ENCODE measurements around the gene HIPK2. TPM values are rescaled to one million over a fixed set of nuclear protein-coding genes. Genes with fewer than 3 reads are reported as not detected.

HIPK2 gene
- total RNA-seq, 2 donors from 2014 or later, result 28.7 to 35.4 TPM

DNA sequence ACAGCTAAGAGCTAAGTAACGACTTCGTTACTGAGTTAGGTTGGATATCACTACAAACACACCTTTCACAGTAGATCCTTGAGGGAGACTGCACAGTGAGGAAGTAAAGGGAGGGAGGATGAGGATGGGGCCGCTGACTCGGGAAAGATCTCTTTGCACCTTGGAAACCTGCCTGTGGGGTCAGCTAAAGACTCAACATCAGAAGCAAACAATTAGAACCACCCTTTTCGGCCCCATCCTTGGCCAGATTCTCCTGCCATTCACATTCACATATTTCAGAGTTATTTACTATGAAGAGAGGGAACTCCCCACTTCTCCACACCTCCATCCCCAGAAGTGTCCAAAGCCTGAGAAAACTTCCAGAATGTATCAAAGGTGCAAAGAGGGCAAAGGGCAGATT lies 207.2 kb downstream of the HIPK2 start:
- no peaks in the 10 kb centered on the region for H3K36me3 Mint-ChIP-seq (ENCODE audit: insufficient read depth in 2 of 2)
- DNase-seq (no peak), ATAC-seq (replicated peaks in 1 of 2) (no peak)
- no peak overlapping the region for H3K4me3 Mint-ChIP-seq
- H3K9me3 Mint-ChIP-seq, result no peaks in the 10 kb centered on the region
- H3K27me3 Mint-ChIP-seq (ENCODE audit: low read depth), result no peaks in the 10 kb centered on the region
- no peak overlapping the region for H3K27ac Mint-ChIP-seq
- peaks cover 7% of the 10 kb centered on the region for H3K4me1 Mint-ChIP-seq (ENCODE audit: low read depth)

DNA sequence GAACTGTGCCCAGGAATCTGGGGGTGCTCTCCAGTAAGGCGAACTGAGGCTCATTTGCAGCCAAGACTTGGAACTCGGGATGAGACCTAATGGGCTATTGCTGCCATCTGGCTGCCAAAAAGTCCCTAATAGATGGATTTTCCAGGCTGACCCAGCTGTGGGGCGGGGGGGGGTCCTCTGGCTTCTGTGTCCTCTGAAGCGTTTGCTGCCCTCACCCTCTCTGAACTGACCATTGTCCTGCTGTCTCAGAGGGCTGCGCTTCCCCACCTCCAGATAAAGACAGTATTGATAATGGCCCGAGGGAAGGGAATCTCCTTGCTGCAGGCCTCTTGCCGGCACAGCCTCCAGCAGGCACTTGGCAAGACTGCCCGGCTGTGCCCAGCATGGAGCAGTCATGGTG lies 207.7 kb downstream of the HIPK2 start:
- DNase-seq, result no peak
- H3K27ac Mint-ChIP-seq, result no peak overlapping the region
- no peaks in the 10 kb centered on the region for H3K36me3 Mint-ChIP-seq (ENCODE audit: insufficient read depth in 2 of 2)
- H3K4me1 Mint-ChIP-seq (ENCODE audit: low read depth), result peaks cover 7% of the 10 kb centered on the region
- no peak for ATAC-seq (replicated peaks in 1 of 2)
- H3K27me3 Mint-ChIP-seq (ENCODE audit: low read depth), result no peaks in the 10 kb centered on the region
- no peaks in the 10 kb centered on the region for H3K9me3 Mint-ChIP-seq
- H3K4me3 Mint-ChIP-seq, result no peak overlapping the region

GRCh38 chr7:139568813-139569490 lies 208.8 kb downstream of the HIPK2 start:
- Mint-ChIP-seq H3K4me1 (ENCODE audit: low read depth) (peaks cover 7% of the 10 kb centered on the region), H3K4me3 (no peak overlapping the region), H3K27ac (no peak overlapping the region), H3K9me3 (no peaks in the 10 kb centered on the region), H3K36me3 (ENCODE audit: insufficient read depth in 2 of 2) (no peaks in the 10 kb centered on the region), H3K27me3 (ENCODE audit: low read depth) (no peaks in the 10 kb centered on the region)
- no peak for DNase-seq
- ATAC-seq (replicated peaks in 1 of 2), result no peak

DNA sequence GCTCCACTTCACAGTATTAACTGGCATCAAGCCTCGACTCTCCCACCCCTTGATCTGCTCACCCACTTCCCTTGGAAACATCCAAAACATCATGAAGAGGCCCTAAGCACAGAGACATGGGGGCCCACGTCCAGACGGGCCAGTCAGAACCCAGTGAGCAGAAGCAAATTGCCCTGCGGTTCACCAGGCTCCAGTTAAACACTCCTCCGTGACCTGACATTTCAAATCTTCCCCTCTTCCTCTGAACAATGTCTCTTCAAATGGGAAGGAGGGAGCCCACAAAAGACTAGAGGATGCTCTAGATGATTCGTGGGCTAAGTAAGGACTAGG lies 209.5 kb downstream of the HIPK2 start:
- DNase-seq (no peak), ATAC-seq (replicated peaks in 1 of 2) (no peak)
- Mint-ChIP-seq H3K27me3 (ENCODE audit: low read depth) (no peaks in the 10 kb centered on the region), H3K27ac (no peak overlapping the region), H3K36me3 (ENCODE audit: insufficient read depth in 2 of 2) (no peaks in the 10 kb centered on the region), H3K4me1 (ENCODE audit: low read depth) (peaks cover 7% of the 10 kb centered on the region), H3K9me3 (no peaks in the 10 kb centered on the region), H3K4me3 (no peak overlapping the region)

DNA sequence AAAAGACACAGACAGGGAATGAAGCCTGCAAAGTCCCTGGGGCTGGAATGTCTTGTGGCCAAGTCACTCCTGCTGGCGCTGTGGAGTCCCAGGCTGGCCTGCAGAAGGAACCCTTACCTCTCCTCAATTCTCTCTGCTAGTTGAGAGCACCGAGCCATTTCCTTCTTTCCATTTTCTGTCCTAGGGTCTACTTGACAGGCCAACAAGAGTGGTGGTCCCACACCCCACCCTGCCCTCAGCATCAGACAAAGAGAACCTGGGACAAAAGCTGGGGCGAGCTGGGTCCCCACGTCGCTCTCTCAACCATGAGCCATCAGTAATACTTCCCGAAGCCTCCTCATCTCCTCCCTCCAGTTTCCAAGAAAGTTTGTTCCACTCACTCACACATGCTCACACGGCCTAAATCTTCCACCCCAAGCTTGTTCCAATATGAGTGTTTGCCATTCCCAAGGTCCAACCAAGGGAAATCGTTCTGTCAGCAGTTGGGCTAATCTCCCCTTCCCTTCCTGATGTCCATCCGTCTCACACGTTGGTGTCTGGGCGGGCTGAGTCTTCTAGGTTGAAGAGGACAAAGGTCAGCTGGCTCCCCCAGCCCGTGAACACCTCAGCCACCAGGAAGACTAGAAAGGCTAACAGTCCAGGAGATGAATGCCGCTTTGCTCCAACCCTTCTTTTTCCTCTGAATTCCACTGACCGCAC lies 210.0 kb downstream of the HIPK2 start:
- ATAC-seq (replicated peaks in 1 of 2) (no peak), DNase-seq (no peak)
- Mint-ChIP-seq H3K27me3 (ENCODE audit: low read depth) (no peaks in the 10 kb centered on the region), H3K4me1 (ENCODE audit: low read depth) (peaks cover 7% of the 10 kb centered on the region), H3K9me3 (no peaks in the 10 kb centered on the region), H3K27ac (no peak overlapping the region), H3K36me3 (ENCODE audit: insufficient read depth in 2 of 2) (no peaks in the 10 kb centered on the region), H3K4me3 (no peak overlapping the region)

- Mint-ChIP-seq H3K27me3 (ENCODE audit: low read depth) (no peaks in the 10 kb centered on the region), H3K4me1 (ENCODE audit: low read depth) (peaks cover 7% of the 10 kb centered on the region), H3K27ac (no peak overlapping the region), H3K36me3 (ENCODE audit: insufficient read depth in 2 of 2) (no peaks in the 10 kb centered on the region), H3K9me3 (no peaks in the 10 kb centered on the region), H3K4me3 (no peak overlapping the region)
- no peak for DNase-seq
- no peak for ATAC-seq (replicated peaks in 1 of 2)
These were observed 210.8 kb downstream of the HIPK2 start for GRCh38 chr7:139566736-139567646.

DNA sequence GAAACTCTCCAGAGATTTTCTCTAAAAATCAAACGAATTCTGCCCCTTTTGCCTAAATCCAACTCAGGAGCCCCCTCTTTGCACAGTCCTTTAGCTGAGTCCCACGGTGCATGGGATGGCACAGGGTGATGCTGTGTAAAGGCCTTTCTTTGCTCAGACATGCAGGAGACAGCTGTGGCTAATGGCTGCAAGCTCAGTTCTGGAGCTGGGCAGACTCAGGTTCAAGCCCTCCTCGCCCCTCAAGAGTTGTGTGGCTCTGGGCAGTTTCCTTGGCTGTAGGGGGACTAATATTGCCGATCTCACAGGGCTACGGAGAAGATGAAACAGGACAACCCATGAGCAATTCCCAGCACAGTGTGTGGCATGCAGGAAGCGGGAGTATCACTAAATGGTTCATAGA lies 211.7 kb downstream of the HIPK2 start:
- DNase-seq (no peak), ATAC-seq (replicated peaks in 1 of 2) (no peak)
- Mint-ChIP-seq H3K4me1 (ENCODE audit: low read depth) (peaks cover 7% of the 10 kb centered on the region), H3K27ac (no peak overlapping the region), H3K36me3 (ENCODE audit: insufficient read depth in 2 of 2) (no peaks in the 10 kb centered on the region), H3K27me3 (ENCODE audit: low read depth) (no peaks in the 10 kb centered on the region), H3K9me3 (no peaks in the 10 kb centered on the region), H3K4me3 (no peak overlapping the region)

DNA sequence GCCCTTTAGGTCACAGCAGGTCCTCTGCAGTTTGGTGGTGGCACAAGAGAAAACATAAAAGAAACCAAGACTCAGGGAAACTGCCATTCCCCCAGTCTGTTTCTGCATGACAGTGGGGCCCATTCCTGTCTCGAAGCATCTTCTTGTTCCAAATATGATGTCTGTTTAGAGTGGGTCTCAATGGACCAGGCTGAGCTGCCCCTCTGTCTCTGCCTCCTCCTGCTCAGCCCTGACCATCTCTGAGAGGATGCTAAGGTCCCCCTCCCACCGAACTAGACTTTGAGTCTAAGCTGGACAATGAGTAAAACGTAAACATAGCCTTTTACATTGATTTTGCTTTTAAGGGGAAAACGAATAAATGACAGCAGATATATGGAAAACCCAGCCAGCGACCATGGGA lies 213.9 kb downstream of the HIPK2 start:
- Mint-ChIP-seq H3K4me3 (no peak overlapping the region), H3K4me1 (ENCODE audit: low read depth) (peaks cover 7% of the 10 kb centered on the region), H3K27ac (no peak overlapping the region), H3K36me3 (ENCODE audit: insufficient read depth in 2 of 2) (peaks cover 0 to 3% of the 10 kb centered on the region in 2 donors), H3K27me3 (ENCODE audit: low read depth) (peaks cover 8% of the 10 kb centered on the region), H3K9me3 (peaks cover 2% of the 10 kb centered on the region in 2 donors)
- no peak for ATAC-seq (replicated peaks in 1 of 2)
- DNase-seq, result no peak

- peaks cover 10% of the 10 kb centered on the region for H3K27me3 Mint-ChIP-seq (ENCODE audit: low read depth)
- H3K27ac Mint-ChIP-seq, result no peak overlapping the region
- no peak overlapping the region for H3K4me3 Mint-ChIP-seq
- H3K4me1 Mint-ChIP-seq (ENCODE audit: low read depth), result peaks cover 7% of the 10 kb centered on the region
- DNase-seq, result no peak
- H3K36me3 Mint-ChIP-seq (ENCODE audit: insufficient read depth in 2 of 2), result peaks cover 0 to 3% of the 10 kb centered on the region in 2 donors
- no peak for ATAC-seq (replicated peaks in 1 of 2)
- peaks cover 2% of the 10 kb centered on the region in 2 donors for H3K9me3 Mint-ChIP-seq
These were observed 214.7 kb downstream of the HIPK2 start for GRCh38 chr7:139562961-139563565.

- ATAC-seq (replicated peaks in 1 of 2) (no peak), DNase-seq (no peak)
- no peak overlapping the region for H3K27ac Mint-ChIP-seq
- peaks cover 2% of the 10 kb centered on the region in 2 donors for H3K9me3 Mint-ChIP-seq
- no peak overlapping the region for H3K4me3 Mint-ChIP-seq
- peaks cover 7% of the 10 kb centered on the region for H3K4me1 Mint-ChIP-seq (ENCODE audit: low read depth)
- H3K27me3 Mint-ChIP-seq (ENCODE audit: low read depth), result peaks cover 10% of the 10 kb centered on the region
- H3K36me3 Mint-ChIP-seq (ENCODE audit: insufficient read depth in 2 of 2), result peaks cover 0 to 3% of the 10 kb centered on the region in 2 donors
These were observed 215.3 kb downstream of the HIPK2 start for GRCh38 chr7:139562491-139562890.

DNA sequence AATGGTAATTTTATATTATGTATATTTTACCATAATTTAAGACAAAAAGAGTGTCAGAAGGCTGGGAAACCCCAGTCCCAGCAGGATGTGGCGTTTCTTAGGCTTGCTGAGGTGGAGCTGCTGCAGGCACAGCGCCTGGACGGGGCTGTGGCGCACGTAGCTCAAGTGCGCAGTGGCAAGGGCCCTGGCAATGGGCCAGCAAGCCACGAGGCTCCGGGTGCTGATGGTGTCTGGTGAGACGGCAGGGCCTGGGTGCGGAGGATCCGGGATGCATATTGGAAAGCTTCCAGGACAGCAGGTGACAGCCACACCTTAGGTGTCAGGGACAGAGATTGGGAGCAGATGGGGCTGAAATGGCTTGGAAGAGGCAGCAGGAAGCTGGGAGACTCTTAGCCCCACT lies 217.1 kb downstream of the HIPK2 start:
- no peak for DNase-seq
- H3K27ac Mint-ChIP-seq, result no peak overlapping the region
- H3K4me1 Mint-ChIP-seq (ENCODE audit: low read depth), result no peaks in the 10 kb centered on the region
- no peak for ATAC-seq (replicated peaks in 1 of 2)
- no peak overlapping the region for H3K4me3 Mint-ChIP-seq
- H3K9me3 Mint-ChIP-seq, result peaks cover 2% of the 10 kb centered on the region in 2 donors
- peaks cover 0 to 3% of the 10 kb centered on the region in 2 donors for H3K36me3 Mint-ChIP-seq (ENCODE audit: insufficient read depth in 2 of 2)
- H3K27me3 Mint-ChIP-seq (ENCODE audit: low read depth), result peaks cover 10% of the 10 kb centered on the region

DNA sequence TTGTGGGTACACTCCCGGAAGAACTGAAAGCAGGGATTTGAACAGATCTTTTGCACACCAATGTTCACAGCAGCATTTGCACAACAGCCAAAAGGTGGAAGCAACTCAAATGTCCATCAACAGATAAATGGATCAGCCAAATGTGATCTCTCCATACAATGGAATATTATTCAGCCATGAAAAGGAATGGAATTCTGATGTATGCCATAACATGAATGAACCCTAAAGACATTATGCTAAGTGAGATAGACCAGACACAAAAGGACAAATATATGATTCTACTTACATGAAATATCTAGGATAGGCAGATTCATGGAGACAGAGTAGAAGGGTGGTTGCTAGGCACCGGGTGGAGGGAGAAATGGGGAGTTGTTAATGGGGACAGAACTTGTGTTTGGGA lies 217.6 kb downstream of the HIPK2 start:
- no peak overlapping the region for H3K4me3 Mint-ChIP-seq
- peaks cover 10% of the 10 kb centered on the region for H3K27me3 Mint-ChIP-seq (ENCODE audit: low read depth)
- H3K9me3 Mint-ChIP-seq, result peaks cover 2% of the 10 kb centered on the region in 2 donors
- H3K4me1 Mint-ChIP-seq (ENCODE audit: low read depth), result no peaks in the 10 kb centered on the region
- peaks cover 0 to 3% of the 10 kb centered on the region in 2 donors for H3K36me3 Mint-ChIP-seq (ENCODE audit: insufficient read depth in 2 of 2)
- no peak for ATAC-seq (replicated peaks in 1 of 2)
- no peak for DNase-seq
- H3K27ac Mint-ChIP-seq, result no peak overlapping the region
